SK-N-SH treated with all-trans-retinoic acid at 6 μM for 48 hours (cell line): Measurements from ENCODE around the gene CCDC38.

Source experiments
- ATAC-seq: fragments of 200-7000 bp; cut with Tn5 transposase; 3 replicates; pipeline ENCODE4 v1.9.1; 2020; ENCODE audit warnings: mild to moderate bottlenecking, moderate library complexity
- ARNTL ChIP-seq: fragments of 450-650 bp; formaldehyde crosslinking; IDR thresholded peaks from 2 replicates; pipeline ENCODE4 v1.5.0; 2020; ENCODE audit warnings: low read depth, mild to moderate bottlenecking, moderate library complexity, borderline replicate concordance
- BACH2 ChIP-seq: fragments of 250-450 bp; sonication (Bioruptor Pico); IDR thresholded peaks from 2 replicates; pipeline ENCODE4 v1.9.0; 2021; ENCODE audit warnings: mild to moderate bottlenecking, borderline replicate concordance
- CSDC2 ChIP-seq: fragments of 250-450 bp; sonication (Bioruptor Pico); IDR thresholded peaks from 2 replicates; pipeline ENCODE4 v1.5.0; 2020; ENCODE audit warnings: mild to moderate bottlenecking, moderate library complexity
- ESRRG ChIP-seq: fragments of 250-450 bp; sonication (Bioruptor Pico); IDR thresholded peaks from 2 replicates; pipeline ENCODE4 v1.6.1; 2021; ENCODE audit warnings: mild to moderate bottlenecking
- GLIS3 ChIP-seq: fragments of 250-450 bp; sonication (Bioruptor Pico); IDR thresholded peaks from 2 replicates; pipeline ENCODE4 v1.5.0; 2020; ENCODE audit warnings: mild to moderate bottlenecking, moderate library complexity
- ISL1 ChIP-seq: fragments of 250-450 bp; sonication (Bioruptor Pico); IDR thresholded peaks from 2 replicates; pipeline ENCODE4 v2.1.2; 2022; ENCODE audit warnings: mild to moderate bottlenecking, moderate library complexity
- PPARA ChIP-seq: fragments of 250-450 bp; sonication (Bioruptor Pico); IDR thresholded peaks from 2 replicates; pipeline ENCODE4 v1.5.0; 2020; ENCODE audit warnings: mild to moderate bottlenecking, borderline replicate concordance
- RARB ChIP-seq: fragments of 250-450 bp; sonication (Bioruptor Pico); IDR thresholded peaks from 2 replicates; pipeline ENCODE4 v1.8.0; 2021; ENCODE audit warnings: mild to moderate bottlenecking, moderate library complexity
- SNAI2 ChIP-seq: fragments of 250-450 bp; sonication (Bioruptor Pico); IDR thresholded peaks from 2 replicates; pipeline ENCODE4 v1.5.0; 2020; ENCODE audit warnings: mild to moderate bottlenecking, moderate library complexity
- TCF4 ChIP-seq: fragments of 250-450 bp; sonication (Bioruptor Pico); IDR thresholded peaks from 2 replicates; pipeline ENCODE4 v1.8.0; 2021; ENCODE audit warnings: mild to moderate bottlenecking, moderate library complexity, borderline replicate concordance
- TOX ChIP-seq: fragments of 250-450 bp; sonication (Bioruptor Pico); IDR thresholded peaks from 2 replicates; pipeline ENCODE4 v1.8.0; 2021; ENCODE audit warnings: mild to moderate bottlenecking, moderate library complexity, borderline replicate concordance
- ZC3H10 ChIP-seq: fragments of 250-450 bp; sonication (Bioruptor Pico); IDR thresholded peaks from 2 replicates; pipeline ENCODE4 v1.5.1; 2021; ENCODE audit warnings: mild to moderate bottlenecking, moderate library complexity
- ZFP3 ChIP-seq: fragments of 250-450 bp; sonication (Bioruptor Pico); IDR thresholded peaks from 2 replicates; pipeline ENCODE4 v1.5.0; 2020; ENCODE audit warnings: mild to moderate bottlenecking, moderate library complexity
- ZNF565 ChIP-seq: fragments of 450-650 bp; formaldehyde crosslinking; conservative IDR thresholded peaks from 2 replicates; pipeline ENCODE4 v1.5.0; 2020; ENCODE audit warnings: low read depth, mild to moderate bottlenecking, moderate library complexity
- ZNF70 ChIP-seq: fragments of 450-650 bp; formaldehyde crosslinking; IDR thresholded peaks from 2 replicates; pipeline ENCODE4 v1.5.0; 2020; ENCODE audit warnings: mild to moderate bottlenecking, moderate library complexity
- ZNF8 ChIP-seq: fragments of 450-650 bp; formaldehyde crosslinking; IDR thresholded peaks from 2 replicates; pipeline ENCODE4 v1.5.0; 2020; ENCODE audit warnings: mild to moderate bottlenecking, moderate library complexity
- TF ChIP-seq, protein P1 (sequence below): fragments of 250-450 bp; sonication (Bioruptor Pico); IDR thresholded peaks from 2 replicates; pipeline ENCODE4 v1.8.0; 2021; ENCODE audit warnings: low read depth, mild to moderate bottlenecking, moderate library complexity, borderline replicate concordance
- TF ChIP-seq, protein P2 (sequence below): fragments of 250-450 bp; sonication (Bioruptor Pico); IDR thresholded peaks from 2 replicates; pipeline ENCODE4 v1.5.1; 2021; ENCODE audit warnings: mild to moderate bottlenecking, moderate library complexity
- TF ChIP-seq, protein P3 (sequence below): fragments of 250-450 bp; sonication (Bioruptor Pico); IDR thresholded peaks from 2 replicates; pipeline ENCODE4 v1.8.0; 2020; ENCODE audit warnings: mild to moderate bottlenecking, moderate library complexity, borderline replicate concordance
- TF ChIP-seq, protein P4 (sequence below): fragments of 250-450 bp; sonication (Bioruptor Pico); IDR thresholded peaks from 2 replicates; pipeline ENCODE4 v1.5.1; 2020; ENCODE audit warnings: low read depth, mild to moderate bottlenecking, moderate library complexity
- TF ChIP-seq, protein P5 (sequence below): fragments of 250-450 bp; sonication (Bioruptor Pico); IDR thresholded peaks from 2 replicates; pipeline ENCODE4 v1.5.0; 2020; ENCODE audit warnings: mild to moderate bottlenecking, moderate library complexity

Gene CCDC38

DNA sequence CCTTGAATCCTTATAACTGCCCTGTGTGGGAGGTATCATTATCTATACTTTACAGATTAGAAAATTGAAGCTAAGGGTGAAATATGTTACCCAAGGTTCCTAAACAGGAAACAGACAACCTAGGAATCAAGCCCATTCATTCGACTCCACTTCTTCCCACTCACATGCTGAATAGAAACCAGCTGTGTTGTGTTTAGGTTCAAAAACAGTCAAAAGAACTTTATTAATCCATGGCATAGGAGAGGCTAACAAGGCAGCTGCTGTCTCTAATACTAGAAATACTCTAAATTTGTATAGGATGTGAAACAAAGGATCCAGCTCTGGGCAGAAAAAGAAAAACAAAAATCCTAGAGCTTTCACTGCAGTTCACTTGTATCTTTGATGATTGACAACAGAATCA, 10.6 kb upstream of the CCDC38 start (continued):
- TF ChIP-seq, protein P1, sequence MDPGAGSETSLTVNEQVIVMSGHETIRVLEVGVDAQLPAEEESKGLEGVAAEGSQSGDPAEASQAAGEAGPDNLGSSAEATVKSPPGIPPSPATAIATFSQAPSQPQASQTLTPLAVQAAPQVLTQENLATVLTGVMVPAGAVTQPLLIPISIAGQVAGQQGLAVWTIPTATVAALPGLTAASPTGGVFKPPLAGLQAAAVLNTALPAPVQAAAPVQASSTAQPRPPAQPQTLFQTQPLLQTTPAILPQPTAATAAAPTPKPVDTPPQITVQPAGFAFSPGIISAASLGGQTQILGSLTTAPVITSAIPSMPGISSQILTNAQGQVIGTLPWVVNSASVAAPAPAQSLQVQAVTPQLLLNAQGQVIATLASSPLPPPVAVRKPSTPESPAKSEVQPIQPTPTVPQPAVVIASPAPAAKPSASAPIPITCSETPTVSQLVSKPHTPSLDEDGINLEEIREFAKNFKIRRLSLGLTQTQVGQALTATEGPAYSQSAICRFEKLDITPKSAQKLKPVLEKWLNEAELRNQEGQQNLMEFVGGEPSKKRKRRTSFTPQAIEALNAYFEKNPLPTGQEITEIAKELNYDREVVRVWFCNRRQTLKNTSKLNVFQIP (CRISPR knock-in tag), result no peak
- TF ChIP-seq TCF4 (CRISPR knock-in tag) (no peak), GLIS3 (CRISPR knock-in tag) (no peak), CSDC2 (CRISPR knock-in tag) (no peak), ISL1 (CRISPR knock-in tag) (no peak), ZFP3 (CRISPR knock-in tag) (no peak), ZC3H10 (CRISPR knock-in tag) (no peak), ZNF70 (CRISPR knock-in tag) (no peak)
- TF ChIP-seq, protein P2, sequence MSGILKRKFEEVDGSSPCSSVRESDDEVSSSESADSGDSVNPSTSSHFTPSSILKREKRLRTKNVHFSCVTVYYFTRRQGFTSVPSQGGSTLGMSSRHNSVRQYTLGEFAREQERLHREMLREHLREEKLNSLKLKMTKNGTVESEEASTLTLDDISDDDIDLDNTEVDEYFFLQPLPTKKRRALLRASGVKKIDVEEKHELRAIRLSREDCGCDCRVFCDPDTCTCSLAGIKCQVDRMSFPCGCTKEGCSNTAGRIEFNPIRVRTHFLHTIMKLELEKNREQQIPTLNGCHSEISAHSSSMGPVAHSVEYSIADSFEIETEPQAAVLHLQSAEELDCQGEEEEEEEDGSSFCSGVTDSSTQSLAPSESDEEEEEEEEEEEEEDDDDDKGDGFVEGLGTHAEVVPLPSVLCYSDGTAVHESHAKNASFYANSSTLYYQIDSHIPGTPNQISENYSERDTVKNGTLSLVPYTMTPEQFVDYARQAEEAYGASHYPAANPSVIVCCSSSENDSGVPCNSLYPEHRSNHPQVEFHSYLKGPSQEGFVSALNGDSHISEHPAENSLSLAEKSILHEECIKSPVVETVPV (CRISPR knock-in tag), result no peak

DNA sequence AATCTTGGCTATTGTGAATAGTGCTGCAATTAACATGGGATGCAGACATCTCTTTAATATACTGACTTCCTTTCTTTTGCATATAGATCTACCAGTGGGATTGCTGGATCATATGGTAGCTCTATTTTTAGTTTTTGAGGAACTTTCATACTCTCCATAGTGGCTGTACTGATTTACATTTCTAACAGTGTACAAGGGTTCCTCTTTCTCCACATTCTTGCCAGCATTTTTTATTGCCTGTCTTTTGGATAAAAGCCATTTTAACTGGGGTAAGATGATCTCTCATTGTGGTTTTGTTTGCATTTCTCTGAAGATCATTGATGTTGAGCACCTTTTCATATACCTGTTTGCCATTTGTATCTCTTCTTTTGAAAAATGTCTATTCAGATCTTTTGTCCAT, 9.1 kb upstream of the CCDC38 start:
- ATAC-seq, result no peak
- TF ChIP-seq CSDC2 (CRISPR knock-in tag) (no peak), ZNF8 (no peak), ZFP3 (CRISPR knock-in tag) (no peak), TCF4 (CRISPR knock-in tag) (no peak), GLIS3 (CRISPR knock-in tag) (no peak), ZNF565 (CRISPR knock-in tag) (no peak), PPARA (CRISPR knock-in tag) (no peak), ARNTL (CRISPR knock-in tag) (no peak)
- TF ChIP-seq, protein P3, sequence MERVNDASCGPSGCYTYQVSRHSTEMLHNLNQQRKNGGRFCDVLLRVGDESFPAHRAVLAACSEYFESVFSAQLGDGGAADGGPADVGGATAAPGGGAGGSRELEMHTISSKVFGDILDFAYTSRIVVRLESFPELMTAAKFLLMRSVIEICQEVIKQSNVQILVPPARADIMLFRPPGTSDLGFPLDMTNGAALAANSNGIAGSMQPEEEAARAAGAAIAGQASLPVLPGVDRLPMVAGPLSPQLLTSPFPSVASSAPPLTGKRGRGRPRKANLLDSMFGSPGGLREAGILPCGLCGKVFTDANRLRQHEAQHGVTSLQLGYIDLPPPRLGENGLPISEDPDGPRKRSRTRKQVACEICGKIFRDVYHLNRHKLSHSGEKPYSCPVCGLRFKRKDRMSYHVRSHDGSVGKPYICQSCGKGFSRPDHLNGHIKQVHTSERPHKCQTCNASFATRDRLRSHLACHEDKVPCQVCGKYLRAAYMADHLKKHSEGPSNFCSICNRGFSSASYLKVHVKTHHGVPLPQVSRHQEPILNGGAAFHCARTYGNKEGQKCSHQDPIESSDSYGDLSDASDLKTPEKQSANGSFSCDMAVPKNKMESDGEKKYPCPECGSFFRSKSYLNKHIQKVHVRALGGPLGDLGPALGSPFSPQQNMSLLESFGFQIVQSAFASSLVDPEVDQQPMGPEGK (CRISPR knock-in tag), result no peak
- TF ChIP-seq, protein P2 (CRISPR knock-in tag), result no peak
- TF ChIP-seq, protein P1 (CRISPR knock-in tag), result no peak

DNA sequence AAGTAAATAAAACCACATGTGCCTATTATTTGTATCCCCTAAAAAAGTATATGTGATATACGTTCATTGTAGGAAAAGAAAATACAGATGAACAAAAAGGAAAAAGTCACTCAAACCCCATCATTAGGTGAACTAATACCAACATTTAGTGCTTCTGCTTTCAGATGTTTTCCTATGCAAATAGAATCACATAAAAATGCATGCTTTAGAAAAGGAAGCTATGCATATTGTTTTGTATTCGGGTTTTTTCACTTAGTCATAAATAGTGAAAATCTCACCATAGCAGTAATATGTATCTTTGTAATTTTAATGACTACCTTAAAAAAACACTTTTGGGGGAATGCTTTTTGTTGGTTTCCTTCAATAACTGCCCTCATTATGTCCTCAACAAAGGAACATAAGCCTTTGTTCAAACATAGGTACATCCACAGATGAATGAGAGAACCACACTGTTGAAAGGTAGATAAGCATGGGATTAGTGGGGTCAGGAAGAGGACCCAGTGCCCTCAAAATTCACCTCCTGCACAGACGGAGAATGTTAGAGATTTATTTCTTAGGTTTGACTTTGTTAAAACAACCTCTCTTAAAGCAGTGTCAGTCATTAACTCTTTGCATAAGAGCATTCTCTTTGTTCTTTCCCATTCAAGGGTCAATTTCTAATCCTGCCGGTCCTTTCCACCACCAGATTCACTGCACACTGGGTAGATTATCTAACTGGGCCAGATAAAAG, 7.2 kb upstream of the CCDC38 start:
- TF ChIP-seq ESRRG, result no peak
- no peak for TF ChIP-seq GLIS3 (CRISPR knock-in tag)
- TF ChIP-seq SNAI2, result no peak
- no peak for TF ChIP-seq RARB (CRISPR knock-in tag)
- no peak for TF ChIP-seq TCF4 (CRISPR knock-in tag)
- no peak for TF ChIP-seq ISL1 (CRISPR knock-in tag)
- TF ChIP-seq ZC3H10 (CRISPR knock-in tag), result no peak
- TF ChIP-seq ZNF565 (CRISPR knock-in tag), result no peak
- TF ChIP-seq, all 23 proteins: peak for 0
- ATAC-seq, result no peak

DNA sequence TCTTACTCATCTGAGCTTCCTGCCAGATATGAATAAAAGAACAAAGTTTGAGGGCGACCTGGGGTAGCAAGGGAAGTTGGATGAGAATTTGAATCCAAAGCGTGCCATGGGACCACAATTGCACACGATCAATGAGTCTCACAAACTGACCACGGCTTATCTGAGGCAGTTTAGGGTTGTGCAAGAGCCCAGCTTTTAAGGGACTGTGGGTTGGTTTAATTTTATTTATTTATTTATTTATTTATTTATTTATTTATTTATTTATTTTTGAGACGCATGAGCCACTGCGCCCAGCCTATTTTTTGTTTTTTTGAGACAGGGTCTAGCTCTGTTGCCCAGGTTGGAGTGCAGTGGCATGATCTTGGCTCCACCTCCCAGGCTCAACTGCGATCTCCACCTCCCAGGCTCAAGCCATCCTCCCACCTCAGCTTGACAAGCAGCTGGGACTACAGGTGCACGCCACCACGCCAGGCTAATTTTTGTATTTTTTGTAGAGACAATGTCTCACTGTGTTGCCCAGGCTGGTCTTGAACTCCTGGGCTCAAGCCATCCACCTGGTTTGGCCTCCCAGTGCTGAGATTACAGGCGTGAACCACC, 1.8 kb upstream of the CCDC38 start:
- TF ChIP-seq ARNTL (CRISPR knock-in tag) (no peak), ISL1 (CRISPR knock-in tag) (no peak), TOX (CRISPR knock-in tag) (no peak), TCF4 (CRISPR knock-in tag) (no peak), ZFP3 (CRISPR knock-in tag) (no peak), ZNF565 (CRISPR knock-in tag) (no peak), ESRRG (no peak), PPARA (CRISPR knock-in tag) (no peak), BACH2 (CRISPR knock-in tag) (no peak)
- TF ChIP-seq, protein P4, sequence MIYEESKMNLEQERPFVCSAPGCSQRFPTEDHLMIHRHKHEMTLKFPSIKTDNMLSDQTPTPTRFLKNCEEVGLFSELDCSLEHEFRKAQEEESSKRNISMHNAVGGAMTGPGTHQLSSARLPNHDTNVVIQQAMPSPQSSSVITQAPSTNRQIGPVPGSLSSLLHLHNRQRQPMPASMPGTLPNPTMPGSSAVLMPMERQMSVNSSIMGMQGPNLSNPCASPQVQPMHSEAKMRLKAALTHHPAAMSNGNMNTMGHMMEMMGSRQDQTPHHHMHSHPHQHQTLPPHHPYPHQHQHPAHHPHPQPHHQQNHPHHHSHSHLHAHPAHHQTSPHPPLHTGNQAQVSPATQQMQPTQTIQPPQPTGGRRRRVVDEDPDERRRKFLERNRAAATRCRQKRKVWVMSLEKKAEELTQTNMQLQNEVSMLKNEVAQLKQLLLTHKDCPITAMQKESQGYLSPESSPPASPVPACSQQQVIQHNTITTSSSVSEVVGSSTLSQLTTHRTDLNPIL, result no peak
- TF ChIP-seq, protein P5, sequence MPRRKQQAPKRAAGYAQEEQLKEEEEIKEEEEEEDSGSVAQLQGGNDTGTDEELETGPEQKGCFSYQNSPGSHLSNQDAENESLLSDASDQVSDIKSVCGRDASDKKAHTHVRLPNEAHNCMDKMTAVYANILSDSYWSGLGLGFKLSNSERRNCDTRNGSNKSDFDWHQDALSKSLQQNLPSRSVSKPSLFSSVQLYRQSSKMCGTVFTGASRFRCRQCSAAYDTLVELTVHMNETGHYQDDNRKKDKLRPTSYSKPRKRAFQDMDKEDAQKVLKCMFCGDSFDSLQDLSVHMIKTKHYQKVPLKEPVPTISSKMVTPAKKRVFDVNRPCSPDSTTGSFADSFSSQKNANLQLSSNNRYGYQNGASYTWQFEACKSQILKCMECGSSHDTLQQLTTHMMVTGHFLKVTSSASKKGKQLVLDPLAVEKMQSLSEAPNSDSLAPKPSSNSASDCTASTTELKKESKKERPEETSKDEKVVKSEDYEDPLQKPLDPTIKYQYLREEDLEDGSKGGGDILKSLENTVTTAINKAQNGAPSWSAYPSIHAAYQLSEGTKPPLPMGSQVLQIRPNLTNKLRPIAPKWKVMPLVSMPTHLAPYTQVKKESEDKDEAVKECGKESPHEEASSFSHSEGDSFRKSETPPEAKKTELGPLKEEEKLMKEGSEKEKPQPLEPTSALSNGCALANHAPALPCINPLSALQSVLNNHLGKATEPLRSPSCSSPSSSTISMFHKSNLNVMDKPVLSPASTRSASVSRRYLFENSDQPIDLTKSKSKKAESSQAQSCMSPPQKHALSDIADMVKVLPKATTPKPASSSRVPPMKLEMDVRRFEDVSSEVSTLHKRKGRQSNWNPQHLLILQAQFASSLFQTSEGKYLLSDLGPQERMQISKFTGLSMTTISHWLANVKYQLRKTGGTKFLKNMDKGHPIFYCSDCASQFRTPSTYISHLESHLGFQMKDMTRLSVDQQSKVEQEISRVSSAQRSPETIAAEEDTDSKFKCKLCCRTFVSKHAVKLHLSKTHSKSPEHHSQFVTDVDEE (CRISPR knock-in tag), result no peak
- no peak for ATAC-seq
